Small intestine (tissue), 16 donors: ENCODE results near the gene KCNRG. TPM values are rescaled to one million over a fixed set of nuclear protein-coding genes. Genes with fewer than 3 reads are reported as not detected.
A peak's percentile ranks its signal among the peaks of the same experiment; 100 is the strongest.

ENCODE experiments used
- DNase-seq, 2 donors: peaks; one replicate each; pipeline versions ENCODE4 v3.0.0 to v3.0.0-alpha.2; 2013
- FAIRE-seq: peaks from 2 replicates; lab custom pipeline; 2012; peaks lifted over from hg19 to GRCh38; lab: Jason Lieb, UNC
- H3K27ac ChIP-seq, 3 donors: one replicate each; pipeline ENCODE4 v1.5.1; 2013; ENCODE audit warnings: low read length in 2 of 3, mild to moderate bottlenecking in 2 of 3, control low read depth in 1 of 3, inconsistent platforms in 1 of 3, low read depth in 1 of 3, moderate library complexity in 1 of 3
- H3K27me3 ChIP-seq, 3 donors: one replicate each; pipeline ENCODE4 v1.6.1; 2013; ENCODE audit warnings: low read length in 3 of 3, inconsistent platforms in 1 of 3; ENCODE audit not compliant: control insufficient read depth in 3 of 3, insufficient read depth in 3 of 3
- H3K36me3 ChIP-seq, 3 donors: one replicate each; pipeline ENCODE4 v1.6.1; 2013; ENCODE audit warnings: low read length in 3 of 3, inconsistent platforms in 1 of 3, low read depth in 1 of 3, mild to moderate bottlenecking in 1 of 3, moderate library complexity in 1 of 3; ENCODE audit not compliant: control insufficient read depth in 3 of 3, insufficient read depth in 2 of 3
- H3K4me1 ChIP-seq, 3 donors: one replicate each; pipeline ENCODE4 v1.6.1; 2013; ENCODE audit warnings: low read length in 2 of 3, inconsistent platforms in 1 of 3, low read depth in 1 of 3, mild to moderate bottlenecking in 1 of 3, moderate library complexity in 1 of 3; ENCODE audit not compliant: control insufficient read depth in 3 of 3, insufficient read depth in 2 of 3
- H3K4me3 ChIP-seq, 3 donors: one replicate each; pipeline ENCODE4 v1.5.1; 2013; ENCODE audit warnings: low read length in 3 of 3, control low read depth in 1 of 3, inconsistent platforms in 1 of 3, low read depth in 1 of 3, mild to moderate bottlenecking in 1 of 3, moderate library complexity in 1 of 3
- H3K9me3 ChIP-seq, 2 donors: one replicate each; pipeline ENCODE4 v1.6.1; 2013; ENCODE audit warnings: low read depth in 1 of 2, low read length in 1 of 2; ENCODE audit not compliant: control insufficient read depth in 2 of 2, insufficient read depth in 1 of 2
- WGBS, 3 donors: extraction: QIAGEN DNeasy Blood & Tissue Kit; methylation state at CpG; one replicate each; pipeline ENCODE4 v1.1.7; 2013; 5-methylcytosine and 5-hydroxymethylcytosine counted together
- long read RNA-seq, 10 donors: transcript quantifications; one replicate each; lab custom pipeline, GENCODE V29; 2026
- polyA plus RNA-seq, 4 donors: library from polyadenylated mRNA; stranded (reverse) in 3 of 4; unstranded in 1 of 4; fragments of 200-250 nt in 3 of 4; fragments of 120-200 nt in 1 of 4; gene quantifications; one replicate each; pipeline versions ENCODE4 v1.2.1 to v1.2.3, GENCODE V29; 2013
- donor health status: healthy with polysubstance abuse.
- donor health status: control.
- donor health status: control.
- donor health status: Bipolar disorder and iron deficiency.
- donor health status: healthy.

The KCNRG gene
- under 1 TPM in 2 of 4 donors, not detected in 2; 0.36 to 0.74 TPM for polyA plus RNA-seq
- long read RNA-seq, donor 1: 0 reads
- long read RNA-seq, donor 2: 0 reads
- long read RNA-seq, donor 3: 0 reads
- long read RNA-seq, donor 4: 0 reads
- long read RNA-seq, donor 5: 0 reads
- long read RNA-seq, donor 6: 0 reads
- long read RNA-seq, donor 7: 0 reads
- long read RNA-seq, donor 8: 0 reads
- long read RNA-seq, donor 9: 0 reads
- long read RNA-seq, donor 10: 0 reads

- FAIRE-seq: no peak
- H3K27ac ChIP-seq: peak within 1 kb of the TSS in 1 of 3 donors; percentile 8
Observed at GRCh38 chr13:50015258-50015657, at the start of gene KCNRG. KCNRG (plus strand) TSS chr13:50015444; CDS start chr13:50015494, 50 bp downstream.

GRCh38 chr13:49967456-49967855 is 47.8 kb upstream of the KCNRG start:
- DNase-seq (no peak), FAIRE-seq (no peak)
- Histone ChIP-seq H3K27ac (no peak overlapping the region), H3K9me3 (peaks cover 0 to 9% of the 10 kb centered on the region in 2 donors), H3K4me1 (no peaks in the 10 kb centered on the region), H3K4me3 (no peak overlapping the region), H3K27me3 (no peaks in the 10 kb centered on the region), H3K36me3 (peaks cover 0 to 2% (median 0%) of the 10 kb centered on the region in 3 donors)
- 92 to 98% (median 95%) methylated on average over 4 of the region's 4 CpGs for WGBS, 3 donors

More at GRCh38 chr13:50015258-50015657, at the start of gene KCNRG:
- 63 to 83% (median 81%) methylated on average over 5 of the region's 5 CpGs for WGBS, 3 donors
- Histone ChIP-seq H3K36me3 (peaks cover 8 to 17% (median 9%) of the 10 kb centered on the region in 3 donors), H3K4me3 (no peak within 1 kb of the TSS), H3K27me3 (no peaks in the 10 kb centered on the region), H3K4me1 (no peaks in the 10 kb centered on the region), H3K9me3 (no peaks in the 10 kb centered on the region)
- DNase-seq: peak in 1 of 2 donors; percentile 26

- Histone ChIP-seq H3K36me3 (peaks cover 0 to 2% (median 1%) of the 10 kb centered on the region in 3 donors), H3K27me3 (no peaks in the 10 kb centered on the region), H3K4me3 (no peak overlapping the region), H3K9me3 (no peaks in the 10 kb centered on the region), H3K4me1 (no peaks in the 10 kb centered on the region), H3K27ac (no peak overlapping the region)
- no peak for FAIRE-seq
- DNase-seq: peak in 1 of 2 donors; percentile 21
- 26 to 72% (median 43%) methylated on average over 4 of the region's 4 CpGs for WGBS, 3 donors
Observed at GRCh38 chr13:49972709-49973108, 42.5 kb upstream of the KCNRG start.

GRCh38 chr13:49975826-49976225 is 39.4 kb upstream of the KCNRG start:
- no peak overlapping the region for H3K27ac ChIP-seq
- no peak overlapping the region for H3K4me3 ChIP-seq
- no peaks in the 10 kb centered on the region for H3K4me1 ChIP-seq
- FAIRE-seq (no peak), DNase-seq (no peak)
- H3K9me3 ChIP-seq: no peaks in the 10 kb centered on the region
- no peaks in the 10 kb centered on the region for H3K27me3 ChIP-seq
- 90 to 100% (median 94%) methylated on average over 1 of the region's 1 CpG for WGBS, 3 donors
- H3K36me3 ChIP-seq: peaks cover 0 to 1% (median 0%) of the 10 kb centered on the region in 3 donors

- Histone ChIP-seq H3K27ac (no peak overlapping the region), H3K9me3 (no peaks in the 10 kb centered on the region), H3K27me3 (no peaks in the 10 kb centered on the region), H3K4me3 (no peak overlapping the region), H3K4me1 (no peaks in the 10 kb centered on the region), H3K36me3 (peaks cover 0 to 1% (median 0%) of the 10 kb centered on the region in 3 donors)
- no peak for FAIRE-seq
- 39 to 52% (median 39%) methylated on average over 8 of the region's 8 CpGs for WGBS, 3 donors
- peak; percentile 80 to 84 for DNase-seq
Observed at GRCh38 chr13:49976314-49977258, 38.7 kb upstream of the KCNRG start.

GRCh38 chr13:49977992-49978391 is 37.3 kb upstream of the KCNRG start:
- Histone ChIP-seq H3K27me3 (no peaks in the 10 kb centered on the region), H3K9me3 (no peaks in the 10 kb centered on the region), H3K4me1 (no peaks in the 10 kb centered on the region), H3K36me3 (peaks cover 0 to 1% (median 0%) of the 10 kb centered on the region in 3 donors), H3K4me3 (no peak overlapping the region), H3K27ac (no peak overlapping the region)
- WGBS, 3 donors: 59 to 84% (median 79%) methylated on average over 3 of the region's 3 CpGs
- FAIRE-seq: no peak
- DNase-seq: no peak

- Histone ChIP-seq H3K9me3 (no peaks in the 10 kb centered on the region), H3K27me3 (no peaks in the 10 kb centered on the region), H3K4me1 (no peaks in the 10 kb centered on the region), H3K4me3 (no peak overlapping the region), H3K36me3 (no peaks in the 10 kb centered on the region), H3K27ac (no peak overlapping the region)
- DNase-seq: no peak
- no peak for FAIRE-seq
Observed at GRCh38 chr13:49980266-49980665, 35.0 kb upstream of the KCNRG start.

GRCh38 chr13:49985129-49985528 is 30.1 kb upstream of the KCNRG start:
- no peak overlapping the region for H3K4me3 ChIP-seq
- DNase-seq (no peak), FAIRE-seq (no peak)
- H3K36me3 ChIP-seq: no peaks in the 10 kb centered on the region
- no peaks in the 10 kb centered on the region for H3K27me3 ChIP-seq
- WGBS, 3 donors: 75 to 89% (median 79%) methylated on average over 2 of the region's 2 CpGs
- no peaks in the 10 kb centered on the region for H3K9me3 ChIP-seq
- no peak overlapping the region for H3K27ac ChIP-seq
- H3K4me1 ChIP-seq: no peaks in the 10 kb centered on the region
